A673 (cell line): Measurements from ENCODE around the gene CGB1. TPM values are rescaled to one million over a fixed set of nuclear protein-coding genes. Genes with fewer than 3 reads are reported as not detected.

ENCODE experiments used
- BruUV-seq: library from RNA; stranded (reverse); fragments of 400-500 nt; replicated peaks from 2 replicates; lab custom pipeline; 2021; lab: Mats Ljungman, UMichigan
- CTCF ChIA-PET: fragments of 300-600 bp; sonication (Branson Sonifier 250); formaldehyde crosslinking; loops from one replicate; lab custom pipeline; 2022; ENCODE audit warnings: antibody characterized with exemption; lab: Charles Lee
- POLR2A ChIA-PET: fragments of 300-600 bp; sonication (Branson Sonifier 250); formaldehyde crosslinking; loops from one replicate; lab custom pipeline; 2022; ENCODE audit warnings: antibody characterized with exemption; ENCODE audit not compliant: low non-redundant PET; lab: Charles Lee
- DNase-seq: peaks from one replicate; pipeline ENCODE4 v3.0.0-alpha.2; 2015; ENCODE audit warnings: low spot score
- H3K27ac ChIP-seq: fragments of 200-600 bp; sonication (generic); 2 replicates; pipeline ENCODE4 v1.5.1; 2016; ENCODE audit warnings: mixed run types, low read depth, mild to moderate bottlenecking, mixed read lengths, antibody characterized with exemption, low read length; ENCODE audit not compliant: poor library complexity, severe bottlenecking
- H3K27me3 ChIP-seq: fragments of 200-600 bp; sonication (generic); replicated peaks from 2 replicates; pipeline ENCODE4 v1.6.1; 2017; ENCODE audit warnings: mixed run types, low read depth, mild to moderate bottlenecking, mixed read lengths, antibody characterized with exemption, low read length; ENCODE audit not compliant: insufficient read depth, poor library complexity
- H3K36me3 ChIP-seq: fragments of 200-600 bp; sonication (generic); 2 replicates; pipeline ENCODE4 v1.6.1; 2016; ENCODE audit warnings: mixed run types, mild to moderate bottlenecking, mixed read lengths, antibody characterized with exemption, low read length; ENCODE audit not compliant: insufficient read depth, poor library complexity, severe bottlenecking
- H3K4me1 ChIP-seq: fragments of 200-600 bp; sonication (generic); 2 replicates; pipeline ENCODE4 v1.6.1; 2017; ENCODE audit warnings: mixed run types, mild to moderate bottlenecking, mixed read lengths, antibody characterized with exemption, low read length; ENCODE audit not compliant: insufficient read depth, poor library complexity, severe bottlenecking
- H3K4me3 ChIP-seq: fragments of 200-600 bp; sonication (generic); 2 replicates; pipeline ENCODE4 v1.5.1; 2016; ENCODE audit warnings: low read depth, mixed run types, mild to moderate bottlenecking, mixed read lengths, low read length; ENCODE audit not compliant: poor library complexity, severe bottlenecking
- H3K9me3 ChIP-seq: fragments of 200-600 bp; sonication (generic); 2 replicates; pipeline ENCODE4 v1.6.1; 2016; ENCODE audit warnings: mixed run types, low read depth, mild to moderate bottlenecking, mixed read lengths, antibody characterized with exemption, low read length; ENCODE audit not compliant: poor library complexity, severe bottlenecking
- CTCF ChIP-seq: fragments of 300-800, 200-600 bp; sonication (generic); conservative IDR thresholded peaks from 2 replicates; pipeline ENCODE4 v1.5.1; 2017; ENCODE audit warnings: low read depth, mild to moderate bottlenecking, antibody characterized with exemption, low read length, moderate library complexity, mixed read lengths
- EZH2 ChIP-seq: fragments of 200-600 bp; sonication (generic); IDR thresholded peaks from 2 replicates; pipeline ENCODE4 v1.6.1; 2017; ENCODE audit warnings: borderline replicate concordance, low read depth, mild to moderate bottlenecking, mixed read lengths, antibody characterized with exemption, low read length; ENCODE audit not compliant: poor library complexity, severe bottlenecking
- intact Hi-C: fragments of 100-400 bp; cut with micrococcal nuclease; formaldehyde crosslinking; loops from one replicate; pipeline ENCODE4 v1.10.0; 2022; ENCODE audit not compliant: unreplicated experiment
- total RNA-seq: library from RNA; stranded (reverse); gene quantifications from 2 replicates; pipeline ENCODE4 v1.2.3, GENCODE V29; 2021

CGB1 gene
- total RNA-seq, 1 experiment from 2014 or later, result not detected

- intact Hi-C loops, result no loop called here
- POLR2A ChIA-PET, result no interaction called here
- DNase-seq, result no peak
Observed at GRCh38 chr19:49064029-49064629, 27.4 kb upstream of the CGB1 start.

GRCh38 chr19:49061445-49061844 is 24.8 kb upstream of the CGB1 start:
- H3K9me3 ChIP-seq, result no peaks in the 10 kb centered on the region
- DNase-seq, result no peak
- H3K4me1 ChIP-seq, result peaks cover 13% of the 10 kb centered on the region
- ChIA-PET POLR2A (no interaction called here), CTCF (no interaction called here)
- BruUV-seq, result no TSS peak
- H3K27me3 ChIP-seq, result no peaks in the 10 kb centered on the region
- no peak overlapping the region for H3K4me3 ChIP-seq
- H3K27ac ChIP-seq, result no peak overlapping the region
- TF ChIP-seq CTCF (no peak), EZH2 (no peak)
- no peaks in the 10 kb centered on the region for H3K36me3 ChIP-seq
- intact Hi-C loops, result no loop called here

More at GRCh38 chr19:49064029-49064629, 27.4 kb upstream of the CGB1 start:
- CTCF ChIA-PET, result no interaction called here
- no TSS peak for BruUV-seq
- no peaks in the 10 kb centered on the region for H3K9me3 ChIP-seq
- peak overlapping the region; percentile 45 for H3K4me3 ChIP-seq
- TF ChIP-seq EZH2 (no peak), CTCF (no peak)
- H3K27me3 ChIP-seq, result no peaks in the 10 kb centered on the region
- no peaks in the 10 kb centered on the region for H3K36me3 ChIP-seq
- H3K4me1 ChIP-seq, result peaks cover 9% of the 10 kb centered on the region
- H3K27ac ChIP-seq, result no peak overlapping the region

- Histone ChIP-seq H3K27me3 (no peaks in the 10 kb centered on the region), H3K9me3 (no peaks in the 10 kb centered on the region), H3K4me1 (peaks cover 15% of the 10 kb centered on the region), H3K4me3 (no peak overlapping the region), H3K27ac (no peak overlapping the region), H3K36me3 (no peaks in the 10 kb centered on the region)
- TF ChIP-seq CTCF, result no peak
- TF ChIP-seq EZH2, result no peak
- DNase-seq, result no peak
- POLR2A ChIA-PET, result interaction anchor here (0.6 kb wide), 1 partner anchor 35 kb away, joined by 3 read pairs; no protein-coding TSS in a partner anchor
- CTCF ChIA-PET, result no interaction called here
- intact Hi-C loops, result no loop called here
- no TSS peak for BruUV-seq
Observed at GRCh38 chr19:49061000-49061399, 24.3 kb upstream of the CGB1 start.
